Ascending aorta (tissue), 2 donors: Measurements from ENCODE around the gene MBD4. TPM values are rescaled to one million over a fixed set of nuclear protein-coding genes. Genes with fewer than 3 reads are reported as not detected.

Source experiments
- DNase-seq, 2 donors: peaks; one replicate each; pipeline ENCODE4 v3.0.0-alpha.2; 2019; ENCODE audit warnings: low spot score in 2 of 2
- H3K27ac ChIP-seq, 2 donors: fragments of 200-600 bp; sonication (generic); one replicate each; pipeline ENCODE4 v1.5.1; 2016 to 2017; ENCODE audit warnings: mild to moderate bottlenecking in 1 of 2
- H3K27me3 ChIP-seq: fragments of 200-600 bp; sonication (generic); one replicate; pipeline ENCODE4 v1.5.1; 2017
- H3K36me3 ChIP-seq, 2 donors: fragments of 200-600 bp; sonication (generic); one replicate each; pipeline ENCODE4 v1.5.1; 2016
- H3K4me1 ChIP-seq, 2 donors: fragments of 200-600 bp; sonication (generic); one replicate each; pipeline ENCODE4 v1.5.1; 2016 to 2017; ENCODE audit warnings: mild to moderate bottlenecking in 1 of 2
- H3K4me3 ChIP-seq, 2 donors: fragments of 200-600 bp; sonication (generic); one replicate each; pipeline ENCODE4 v1.5.1; 2016 to 2017; ENCODE audit warnings: mild to moderate bottlenecking in 1 of 2
- H3K9me3 ChIP-seq, 2 donors: fragments of 200-600 bp; sonication (generic); one replicate each; pipeline ENCODE4 v1.5.1; 2016
- CTCF ChIP-seq, 3 experiments: fragments of 200-600 bp in 2 of 3; fragments of 450-650 bp in 1 of 3; sonication (generic) in 2 of 3; IDR thresholded peaks; one replicate each; pipeline ENCODE4 v1.5.1; 2016 to 2019; ENCODE audit warnings: antibody characterized with exemption in 3 of 3, mild to moderate bottlenecking in 1 of 3, moderate library complexity in 1 of 3
- intact Hi-C: fragments of 100-400 bp; cut with DNase I; formaldehyde crosslinking; loops from one replicate; pipeline ENCODE4 v1.15.1; 2023
- total RNA-seq: library from RNA; depleted of rRNA; stranded (reverse); fragments of >200 nt; gene quantifications from one replicate; pipeline ENCODE4 v1.1.0, GENCODE V29; 2016

MBD4 gene
- total RNA-seq, 1 donor from 2014 or later = 57.6 TPM

- TF ChIP-seq CTCF (IDR thresholded peaks at IDR 0.05) = no peak
- DNase-seq = no peak
- H3K9me3 ChIP-seq = no peaks in the 10 kb centered on the region
- H3K36me3 ChIP-seq = peaks cover 8 to 10% of the 10 kb centered on the region in 2 donors
- H3K27ac ChIP-seq = peak overlapping the region; percentile 84 to 85
- peak overlapping the region; percentile 84 to 96 for H3K4me3 ChIP-seq
- no peaks in the 10 kb centered on the region for H3K27me3 ChIP-seq
- H3K4me1 ChIP-seq = peaks cover 16 to 28% of the 10 kb centered on the region in 2 donors
- intact Hi-C loops = loop anchor here (2.0 to 5.0 kb wide), 4 partner anchors 41 to 185 kb away; no protein-coding TSS in a partner anchor
These were observed 2.0 kb upstream of the MBD4 start for GRCh38 chr3:129441782-129442181.

- Histone ChIP-seq H3K27me3 (no peaks in the 10 kb centered on the region), H3K9me3 (no peaks in the 10 kb centered on the region), H3K27ac (peak overlapping the region; percentile 84 to 85), H3K4me1 (peaks cover 16 to 34% of the 10 kb centered on the region in 2 donors), H3K36me3 (peaks cover 10 to 16% of the 10 kb centered on the region in 2 donors), H3K4me3 (peak overlapping the region; percentile 84 to 96)
- TF ChIP-seq CTCF (IDR thresholded peaks at IDR 0.05) = no peak
- intact Hi-C loops = loop anchor here (2.0 to 5.0 kb wide), 4 partner anchors 41 to 186 kb away; no protein-coding TSS in a partner anchor
- DNase-seq = no peak
These were observed 1.5 kb upstream of the MBD4 start for GRCh38 chr3:129441215-129441614.

- peak in 1 of 3 experiments; percentile 19 for TF ChIP-seq CTCF (IDR thresholded peaks at IDR 0.05)
- H3K4me1 ChIP-seq = peaks cover 16 to 36% of the 10 kb centered on the region in 2 donors
- intact Hi-C loops = loop anchor here (2.0 to 5.0 kb wide), 4 partner anchors 42 to 186 kb away; no protein-coding TSS in a partner anchor
- H3K9me3 ChIP-seq = no peaks in the 10 kb centered on the region
- no peak for DNase-seq
- H3K36me3 ChIP-seq = peaks cover 10 to 19% of the 10 kb centered on the region in 2 donors
- peak overlapping the region; percentile 84 to 96 for H3K4me3 ChIP-seq
- H3K27ac ChIP-seq = peak overlapping the region; percentile 84 to 85
- H3K27me3 ChIP-seq = no peaks in the 10 kb centered on the region
These were observed 956 bp upstream of the MBD4 start for GRCh38 chr3:129440618-129441190.

- Histone ChIP-seq H3K36me3 (peaks cover 14 to 23% of the 10 kb centered on the region in 2 donors), H3K4me1 (peaks cover 16 to 36% of the 10 kb centered on the region in 2 donors), H3K27ac (peak overlapping the region; percentile 84 to 85), H3K4me3 (peak overlapping the region; percentile 84 to 96), H3K27me3 (no peaks in the 10 kb centered on the region), H3K9me3 (no peaks in the 10 kb centered on the region)
- intact Hi-C loops = loop anchor here (1.0 kb wide), 1 partner anchor 11 kb away; the partner anchor contains the start of gene EFCAB12
- no peak for TF ChIP-seq CTCF (IDR thresholded peaks at IDR 0.05)
- DNase-seq = peak in 1 of 2 donors; percentile 76
These were observed 427 bp downstream of the MBD4 start for GRCh38 chr3:129439226-129439816.

GRCh38 chr3:129435367-129435766 is 4.4 kb downstream of the MBD4 start:
- Histone ChIP-seq H3K4me1 (peaks cover 5 to 18% of the 10 kb centered on the region in 2 donors), H3K27ac (no peak overlapping the region), H3K9me3 (no peaks in the 10 kb centered on the region), H3K36me3 (peaks cover 39 to 63% of the 10 kb centered on the region in 2 donors), H3K27me3 (no peaks in the 10 kb centered on the region), H3K4me3 (no peak overlapping the region)
- DNase-seq = no peak
- intact Hi-C loops = no loop called here
- no peak for TF ChIP-seq CTCF (IDR thresholded peaks at IDR 0.05)
